ENCODE results near the gene KCNMA1.

The KCNMA1 gene

DNA sequence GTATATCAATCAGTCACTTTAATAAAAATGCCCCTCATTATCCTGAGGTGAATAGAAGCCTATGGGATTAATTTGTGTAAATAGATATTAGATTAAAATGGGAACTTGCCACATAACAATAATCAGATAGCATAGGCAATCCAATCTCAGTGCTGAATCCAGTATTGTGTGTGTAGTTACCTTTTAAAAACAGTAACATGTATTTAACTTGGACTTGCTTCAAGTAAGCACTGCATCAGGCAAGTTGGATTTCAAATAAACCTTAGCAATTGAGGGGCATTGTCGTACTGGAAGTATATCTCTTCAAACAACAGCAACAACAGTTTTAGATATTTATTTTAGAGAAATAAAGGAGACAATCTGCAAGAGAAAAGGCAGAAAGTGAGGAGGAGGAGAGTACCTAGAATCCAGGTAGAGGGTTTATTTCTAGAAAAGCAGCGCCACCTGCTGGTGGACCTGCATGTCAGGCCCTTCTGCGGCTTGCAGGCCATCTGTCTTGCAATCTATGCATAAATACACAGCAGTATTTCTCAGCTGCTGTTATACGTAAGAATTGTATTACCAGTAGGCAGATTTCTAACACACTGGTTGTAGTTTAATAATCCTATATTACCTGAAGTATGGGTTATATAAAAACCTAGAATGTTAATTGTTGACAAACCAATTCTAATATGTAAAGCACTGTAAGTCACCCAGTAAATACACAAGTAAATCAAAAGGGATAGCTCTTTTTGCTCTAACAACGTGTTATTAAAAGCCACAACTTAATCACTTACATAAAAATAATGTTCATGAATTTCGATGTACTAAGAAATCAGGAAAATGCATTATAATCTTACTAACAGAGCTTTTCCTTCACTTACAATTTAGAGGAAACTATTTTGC, 652.8 kb downstream of the KCNMA1 start:
- peak; percentile 47 for DNase-seq

DNA sequence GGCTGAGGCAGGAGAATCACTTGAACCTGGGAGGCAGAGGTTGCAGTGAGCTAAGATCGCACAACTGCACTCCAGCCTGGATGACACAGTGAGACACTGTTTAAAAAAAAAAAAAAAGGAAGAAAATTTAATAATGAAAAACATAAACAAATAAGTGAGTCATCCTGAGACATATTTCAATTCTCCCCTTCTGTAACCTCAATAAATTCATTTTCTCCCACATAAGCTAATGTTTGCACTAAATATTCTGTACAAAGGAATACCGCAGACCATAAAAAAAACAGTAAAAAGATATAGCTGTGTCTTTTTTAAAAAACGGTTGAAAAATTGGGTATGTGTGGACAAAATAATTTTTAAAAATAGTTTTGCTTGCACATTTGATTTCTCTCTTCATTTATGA, 654.0 kb downstream of the KCNMA1 start:
- no peak for DNase-seq

DNA sequence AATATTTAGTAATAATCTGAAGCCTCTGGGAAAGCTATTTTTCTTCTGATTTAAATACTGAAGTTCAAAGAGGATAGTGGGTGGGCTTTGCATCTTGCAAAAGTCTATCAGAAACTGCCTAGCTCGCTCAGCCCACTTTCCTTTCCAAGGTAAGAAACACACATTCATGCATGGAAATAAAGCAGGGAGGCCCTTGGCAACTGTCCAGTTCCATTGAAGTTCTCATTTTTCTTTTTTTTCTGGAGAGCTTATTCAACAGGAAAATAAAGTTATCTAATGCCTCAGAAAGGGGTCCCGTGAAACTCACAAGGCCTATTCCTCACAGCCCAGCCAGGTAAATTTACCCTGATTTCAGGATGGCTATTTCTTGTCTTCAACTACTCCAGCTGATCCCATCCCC, 654.9 kb downstream of the KCNMA1 start:
- no peak for DNase-seq

DNA sequence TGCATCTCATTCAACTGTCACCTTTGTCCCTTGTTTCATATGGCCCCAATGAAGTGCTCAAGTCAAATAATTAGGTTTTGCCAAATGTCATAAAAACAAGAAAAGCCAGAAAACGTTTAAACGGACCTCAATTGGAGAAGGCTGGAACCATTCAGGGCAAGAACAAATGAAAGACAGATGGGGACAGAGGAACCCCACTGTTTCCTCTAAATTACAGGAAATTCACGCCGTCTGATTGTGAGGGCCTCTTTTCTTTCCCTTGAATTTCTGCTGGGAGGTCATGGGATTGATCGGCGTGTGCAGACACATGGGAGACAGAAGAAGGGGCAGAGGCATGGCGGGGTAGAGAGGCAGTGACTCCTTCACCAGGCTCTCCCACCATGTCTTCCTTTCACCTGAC, 656.4 kb downstream of the KCNMA1 start:
- no peak for DNase-seq

DNA sequence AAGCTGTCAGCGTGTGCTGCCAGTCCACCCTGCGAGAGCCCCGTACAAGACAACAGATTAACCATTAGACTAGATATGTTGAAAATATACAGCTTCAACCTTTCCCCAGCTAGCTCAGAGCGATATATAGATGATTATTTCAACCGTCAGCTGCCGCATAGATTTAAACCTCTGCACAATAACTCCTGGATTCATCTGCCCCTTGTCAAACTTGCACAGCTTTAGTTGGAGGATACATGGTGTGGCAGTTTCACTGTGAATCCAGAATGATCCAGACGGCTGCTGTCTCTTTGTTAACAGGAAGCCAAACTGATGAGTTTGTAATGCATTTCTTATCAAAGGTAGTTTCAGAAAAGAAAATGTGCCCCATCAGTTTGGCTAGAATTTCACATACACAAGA, 659.7 kb downstream of the KCNMA1 start:
- no peak for DNase-seq

DNA sequence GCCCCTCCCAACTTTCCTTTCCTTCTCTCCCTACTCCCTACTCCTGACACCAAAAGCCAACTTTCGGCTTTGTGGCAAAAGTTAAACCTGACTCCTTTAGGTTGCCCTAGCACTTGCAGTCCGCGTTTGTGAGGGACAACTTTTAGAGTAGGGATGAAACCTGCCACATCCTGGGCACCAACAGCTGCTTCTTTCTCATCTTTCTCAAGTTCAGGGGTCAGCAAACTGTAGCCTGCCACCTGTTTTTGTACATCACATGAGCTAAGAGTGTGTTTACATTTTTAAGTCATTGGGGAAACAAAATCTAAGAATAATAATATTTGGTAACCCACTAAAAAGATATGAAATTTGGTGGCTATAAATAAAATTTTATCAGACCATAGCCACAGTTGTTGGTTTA, 660.6 kb downstream of the KCNMA1 start:
- no peak for DNase-seq

DNA sequence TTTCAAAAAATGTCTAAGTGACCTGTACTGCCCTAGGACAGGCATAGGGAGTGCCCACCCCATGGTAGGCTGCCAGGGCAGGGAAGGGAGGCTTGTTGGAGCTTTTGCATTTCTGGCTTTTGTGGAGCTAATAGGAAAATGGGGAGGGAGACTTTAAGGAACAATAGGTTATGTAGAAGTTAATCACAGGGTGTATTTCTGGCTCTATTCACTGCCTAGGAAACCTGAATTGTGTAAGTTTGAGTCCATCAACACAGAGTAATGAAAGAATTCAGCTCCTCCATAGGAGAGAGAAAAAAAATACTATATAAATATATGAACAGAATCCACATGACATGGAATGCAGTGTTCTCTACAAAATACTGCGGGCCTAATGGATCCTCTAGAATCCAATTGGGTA, 661.5 kb downstream of the KCNMA1 start:
- DNase-seq: no peak

DNA sequence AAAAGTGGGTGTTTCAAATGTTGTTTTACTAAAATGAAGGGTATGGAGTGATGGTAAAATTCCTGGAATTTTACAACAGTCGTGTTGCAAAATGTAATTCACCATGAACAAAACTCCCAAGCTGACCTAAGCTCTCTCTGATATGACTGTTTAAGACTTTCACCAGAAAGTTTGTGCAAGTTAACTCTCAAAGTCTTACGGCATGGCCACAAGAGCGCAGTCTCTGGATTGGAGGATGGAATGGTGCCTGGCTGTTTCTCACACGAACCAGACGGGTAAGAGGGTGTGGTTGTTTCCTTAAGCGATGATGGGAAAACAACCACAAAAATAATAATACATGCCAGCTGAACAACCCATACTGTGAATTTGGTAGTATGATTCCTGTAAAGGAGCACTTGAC, 662.5 kb downstream of the KCNMA1 start:
- DNase-seq: no peak

DNA sequence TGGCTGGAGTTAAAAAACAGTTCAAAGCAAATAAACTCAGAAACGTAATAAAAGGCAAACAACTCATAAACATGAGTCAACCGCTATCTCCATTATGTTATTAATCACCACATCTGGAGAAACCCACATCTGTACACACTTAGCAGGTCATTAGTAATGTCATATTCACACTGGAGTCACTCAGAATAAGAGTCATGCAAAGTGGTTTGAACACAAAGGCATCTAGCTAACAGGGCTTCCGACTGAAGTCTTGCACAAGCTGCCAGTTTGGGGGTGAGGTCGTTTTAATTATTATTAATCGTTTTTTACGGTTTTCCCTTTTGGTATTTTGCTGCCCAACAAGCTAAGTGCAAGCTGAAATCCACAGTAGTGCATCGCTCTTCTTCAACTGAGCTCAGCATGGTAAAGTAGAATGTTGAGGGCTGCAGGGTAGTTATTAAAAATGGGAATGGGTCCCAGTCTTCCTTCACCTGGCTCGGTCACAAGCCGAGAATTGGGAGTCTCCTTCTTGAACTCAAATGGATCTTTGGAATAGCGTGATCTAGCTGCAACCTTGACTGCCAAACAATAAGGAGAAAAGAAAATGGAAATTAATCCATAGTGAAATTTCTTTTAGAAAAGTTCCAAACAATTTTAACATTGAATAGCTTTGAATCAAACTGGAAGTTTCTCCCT, 663.5 kb downstream of the KCNMA1 start:
- no peak for DNase-seq

DNA sequence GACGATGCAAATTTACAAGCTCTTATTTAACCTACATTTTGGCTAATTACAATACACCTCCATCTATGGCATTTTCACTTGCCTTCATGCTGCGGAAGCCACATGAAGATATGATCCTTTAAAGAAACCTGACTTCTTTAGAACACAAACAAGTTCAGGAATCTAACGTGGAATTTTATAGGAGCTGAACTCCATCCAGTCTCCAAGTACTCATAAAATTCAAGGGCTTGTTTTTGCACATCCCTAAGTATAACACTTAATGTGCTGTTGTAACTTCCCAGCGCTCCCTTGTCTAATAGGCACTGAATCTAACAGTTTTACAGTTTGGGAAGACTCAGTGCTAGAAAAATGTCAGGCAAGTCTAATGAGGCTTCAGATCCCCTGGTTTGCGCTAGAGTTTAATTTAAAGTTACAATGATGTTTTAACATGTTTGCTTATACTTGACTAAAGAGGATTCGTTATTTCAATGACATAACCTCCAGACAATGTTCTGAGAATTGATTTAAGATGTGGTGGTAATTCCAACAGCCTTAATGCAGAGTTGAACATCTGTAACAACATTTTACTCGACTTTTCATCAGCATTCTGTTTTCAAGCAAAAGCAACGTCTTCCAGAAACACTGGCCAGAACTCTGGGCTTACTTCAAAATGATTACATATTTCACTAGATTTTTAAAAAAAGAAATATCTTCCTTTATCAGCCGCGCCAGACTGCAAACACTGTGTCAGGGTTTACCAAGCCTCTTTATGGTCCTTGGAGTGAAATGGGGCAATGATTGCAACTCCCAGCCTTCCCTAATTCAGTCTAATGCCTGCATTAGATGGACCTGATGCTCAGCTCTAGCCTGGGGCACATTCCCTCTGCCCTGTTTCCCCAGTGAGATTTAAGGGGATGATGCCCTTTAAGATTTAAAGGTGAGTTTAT, 664.3 kb downstream of the KCNMA1 start:
- DNase-seq: no peak

DNA sequence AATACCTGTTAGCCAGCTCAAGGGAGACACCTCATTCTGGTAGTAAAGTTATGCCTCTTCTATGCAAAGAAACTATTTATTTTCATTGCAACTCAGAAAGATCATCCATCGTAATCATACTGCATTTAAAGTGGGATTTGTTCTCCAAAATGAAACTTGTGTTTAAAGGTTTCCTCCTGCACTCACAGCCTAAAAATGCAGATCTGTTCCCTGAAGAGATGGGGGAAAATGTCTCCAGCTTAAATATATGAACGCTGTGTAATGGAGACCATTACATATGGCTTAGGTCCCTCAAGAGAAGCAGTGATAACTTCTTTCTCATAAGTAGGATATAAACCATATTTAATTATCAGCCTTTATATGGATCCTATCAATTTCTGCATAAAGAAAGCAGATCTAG, 665.1 kb downstream of the KCNMA1 start:
- no peak for DNase-seq

DNA sequence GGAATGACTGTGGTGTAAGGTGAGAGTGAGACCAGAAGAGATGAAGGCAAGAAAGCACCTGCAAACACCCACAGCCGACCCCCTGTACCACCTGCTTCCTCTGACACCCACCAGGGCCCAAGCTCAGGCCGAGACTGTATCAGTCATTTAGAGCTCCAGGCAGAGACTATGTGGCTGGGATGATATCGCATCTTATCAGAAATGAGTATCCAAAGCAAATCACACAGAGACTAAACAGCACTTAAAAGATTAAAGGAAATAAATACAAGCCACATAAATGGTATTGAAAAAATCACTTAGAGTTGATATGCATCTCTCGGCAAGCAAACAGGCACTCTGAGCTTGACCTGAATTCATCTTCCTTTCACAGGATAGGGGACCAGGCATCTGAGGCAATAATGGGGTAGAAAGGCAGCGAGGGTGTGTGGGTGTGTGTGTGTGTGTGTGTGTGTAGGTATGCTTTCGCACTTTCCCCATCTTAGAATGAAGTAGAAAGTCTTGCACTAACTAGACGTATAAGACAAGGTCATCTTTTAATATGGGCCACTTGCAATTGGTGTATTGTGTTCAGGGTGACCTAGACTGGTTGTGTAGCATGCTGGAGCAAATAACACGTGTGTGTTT, 665.9 kb downstream of the KCNMA1 start:
- DNase-seq: no peak

DNA sequence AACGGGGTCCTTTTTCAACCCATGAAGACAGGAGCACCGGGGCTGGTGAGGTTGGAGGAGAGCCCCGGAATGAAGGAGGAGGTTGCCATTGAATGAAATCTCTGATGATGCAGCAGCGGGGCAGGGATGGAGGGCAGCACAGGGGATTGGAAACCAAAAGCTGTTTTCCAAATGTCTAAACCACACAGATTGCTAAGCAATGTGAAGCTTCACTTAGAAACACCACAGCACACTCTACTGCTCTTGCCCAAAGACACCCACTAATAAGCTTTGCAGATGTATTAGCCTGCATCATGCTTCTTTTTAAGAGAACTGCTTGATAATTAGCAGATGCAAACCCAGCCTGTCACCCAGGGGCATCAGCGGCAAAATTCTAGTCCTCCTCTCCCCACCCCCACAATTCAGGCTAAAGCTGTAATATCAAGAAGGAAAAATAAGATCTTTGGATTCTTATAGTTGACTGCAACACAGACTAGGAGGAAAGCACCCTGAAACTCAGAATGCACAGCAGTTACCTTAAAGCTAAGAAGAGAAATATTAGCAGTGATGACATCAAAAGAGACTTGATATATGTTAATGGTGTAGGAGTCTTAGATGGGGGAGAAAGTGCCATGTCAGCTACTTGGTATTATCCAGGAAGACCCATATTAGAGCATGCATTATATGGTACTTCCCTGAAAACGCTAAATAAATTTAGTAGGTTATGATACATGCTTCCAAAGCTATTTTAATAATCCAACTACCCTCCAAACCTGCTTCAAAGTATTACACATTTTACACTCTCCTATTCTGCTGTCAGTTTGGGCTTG, 666.7 kb downstream of the KCNMA1 start:
- DNase-seq: no peak

DNA sequence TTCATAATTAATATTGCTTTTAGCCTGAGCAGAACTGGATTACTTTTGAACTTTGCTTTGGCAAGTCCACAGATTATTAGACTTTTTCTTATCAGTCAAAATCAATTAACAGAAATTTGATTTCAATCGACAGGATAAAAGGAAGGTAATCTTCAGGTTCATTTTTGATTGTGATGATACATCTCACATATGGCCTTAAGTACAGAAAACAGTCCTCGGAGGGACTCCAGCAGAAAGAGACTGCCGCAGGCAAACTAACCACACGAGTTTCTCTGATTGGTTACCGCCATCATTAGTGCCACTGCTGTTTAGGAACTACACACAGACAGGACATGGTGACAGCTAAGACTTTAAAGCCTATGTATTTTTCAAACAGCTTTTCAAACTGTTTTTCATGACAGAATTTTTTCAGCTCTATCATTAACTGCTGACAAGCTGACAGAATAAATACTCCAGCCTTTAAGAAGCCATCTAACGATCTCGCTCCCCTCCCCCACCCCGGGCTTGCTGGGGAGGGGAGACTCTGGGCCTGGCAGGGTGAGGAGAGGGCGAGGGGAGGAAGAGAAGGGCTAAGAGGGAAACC, 668.2 kb downstream of the KCNMA1 start:
- no peak for DNase-seq

DNA sequence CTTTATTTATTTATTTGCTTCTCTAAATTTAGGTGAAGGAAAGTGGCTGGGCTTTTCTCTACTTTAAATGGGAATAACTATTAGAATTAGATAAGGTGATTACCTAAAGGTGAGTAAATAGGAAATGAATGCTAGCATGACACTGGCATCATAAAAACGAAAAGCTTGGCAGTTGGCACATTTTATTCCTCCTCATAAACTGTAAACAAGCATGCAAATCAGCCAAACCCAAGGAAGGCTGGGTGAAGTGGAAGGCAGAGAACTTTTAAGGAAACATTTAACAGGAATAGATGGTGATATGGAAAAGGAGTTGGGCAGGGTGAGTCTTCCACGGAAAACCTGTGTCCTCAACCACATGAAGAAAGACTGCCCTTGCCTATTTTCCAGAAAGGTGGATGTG, 669.1 kb downstream of the KCNMA1 start:
- DNase-seq: no peak

DNA sequence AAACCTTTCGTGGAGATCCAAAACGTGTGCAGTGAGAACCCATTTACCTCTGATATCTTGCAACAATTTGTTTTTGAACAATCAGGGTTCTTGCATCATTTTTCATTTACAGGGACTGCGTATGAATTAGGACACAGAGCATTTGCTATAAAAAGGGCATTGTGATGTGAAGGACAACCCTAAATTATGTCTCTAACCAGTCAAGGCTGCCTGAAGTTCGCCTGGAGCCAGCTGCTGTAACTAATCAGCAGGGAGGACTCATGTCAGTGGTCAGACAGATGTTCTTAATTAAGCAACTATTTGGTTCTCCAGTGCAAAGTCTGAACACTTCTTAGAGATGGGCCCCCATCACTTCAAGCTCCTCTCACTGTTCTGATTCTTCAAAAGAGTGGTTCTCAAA, 674.8 kb downstream of the KCNMA1 start:
- no peak for DNase-seq

DNA sequence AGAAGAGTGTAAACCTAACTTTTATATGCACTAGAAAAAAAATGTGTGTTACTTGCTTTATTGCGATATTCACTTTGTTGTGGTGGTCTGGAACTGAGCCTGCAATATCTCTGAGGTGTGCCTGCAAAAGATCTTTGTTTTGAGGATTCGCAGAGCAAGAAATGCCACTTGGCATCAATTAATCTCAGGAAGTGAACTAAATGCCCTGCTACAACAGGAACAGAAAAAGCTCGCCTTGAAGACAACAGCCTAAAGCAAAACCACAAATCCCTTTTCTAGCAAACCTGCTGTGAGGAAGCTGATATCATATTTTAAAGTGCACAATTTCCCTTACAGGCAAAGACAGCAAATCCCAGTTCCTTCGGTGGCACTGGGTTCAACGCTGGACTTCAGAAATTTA, 675.8 kb downstream of the KCNMA1 start:
- no peak for DNase-seq

DNA sequence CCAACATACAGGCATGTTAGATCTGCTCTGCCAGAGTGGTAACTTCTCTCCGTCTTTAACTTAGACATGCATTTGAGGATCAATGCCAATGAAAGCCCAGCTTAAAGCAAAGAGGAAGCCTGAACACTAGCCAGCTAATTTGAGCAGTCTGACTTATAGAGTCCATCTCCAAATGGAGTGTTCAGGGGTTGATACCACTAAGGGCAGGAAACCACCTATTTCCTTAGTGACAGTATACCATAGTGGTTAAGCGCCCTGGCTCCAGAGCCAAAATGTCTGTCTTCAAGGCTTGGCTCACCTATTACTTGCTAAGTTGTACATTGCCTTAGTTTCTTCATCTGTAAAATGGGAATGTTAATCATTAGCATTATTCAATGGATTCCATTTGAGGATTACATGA, 678.5 kb downstream of the KCNMA1 start:
- DNase-seq: no peak

DNA sequence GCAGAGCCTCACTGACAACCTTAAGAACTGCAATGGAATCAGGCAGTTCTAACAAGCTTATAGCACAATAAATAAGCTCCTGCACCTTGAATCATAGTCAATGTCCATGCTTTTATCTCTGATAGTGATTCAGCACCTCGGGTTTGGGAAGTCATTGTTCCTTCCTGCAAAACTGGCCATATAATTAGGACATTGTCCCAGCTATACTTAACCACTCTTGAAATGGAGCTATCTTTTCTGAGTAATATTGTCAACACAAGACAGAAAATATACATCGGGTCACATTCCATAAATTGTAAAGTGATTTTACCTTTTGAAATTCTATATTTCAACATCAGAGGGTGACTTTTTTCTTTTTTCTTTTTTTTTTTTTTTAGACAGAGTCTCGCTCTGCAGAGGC, 682.8 kb downstream of the KCNMA1 start:
- DNase-seq: no peak

DNA sequence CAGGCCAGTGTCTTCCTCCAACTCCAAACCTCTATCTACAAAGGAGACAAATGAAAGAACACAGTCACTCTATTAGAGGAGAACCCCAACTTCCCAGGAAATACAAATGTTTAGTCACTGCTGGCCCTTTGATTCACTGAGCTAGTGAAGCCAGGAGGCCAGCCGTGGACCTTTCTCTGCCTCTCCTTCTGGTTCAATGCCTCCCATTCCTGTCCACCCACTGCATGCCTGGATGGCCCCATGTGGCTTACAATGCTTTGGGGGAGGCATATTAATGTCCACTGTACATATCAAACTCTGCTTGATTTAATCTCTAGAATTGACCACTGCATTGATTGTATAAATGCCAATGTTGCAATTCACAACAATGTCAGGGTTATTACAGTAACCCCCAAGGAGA, 687.3 kb downstream of the KCNMA1 start:
- no peak for DNase-seq

DNA sequence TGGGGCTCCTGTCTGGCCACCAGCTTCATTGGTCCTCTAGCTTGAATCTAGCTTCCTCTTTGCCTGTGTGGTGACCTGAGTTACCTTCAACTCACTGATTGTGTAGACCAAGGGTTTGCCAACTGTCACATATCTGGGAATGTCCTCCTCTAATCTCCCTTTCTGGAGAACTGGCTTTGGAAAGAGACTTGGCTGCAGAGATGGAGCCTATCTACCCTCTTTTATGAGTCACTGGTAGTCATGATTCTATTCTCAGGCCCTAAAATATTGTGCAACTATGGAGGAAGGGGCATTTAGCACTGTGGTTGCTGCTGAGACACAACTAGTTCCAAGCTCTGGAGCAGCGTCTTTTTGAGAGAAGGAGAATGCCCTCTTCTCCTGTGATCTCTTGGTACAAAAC, 691.3 kb downstream of the KCNMA1 start:
- no peak for DNase-seq

DNA sequence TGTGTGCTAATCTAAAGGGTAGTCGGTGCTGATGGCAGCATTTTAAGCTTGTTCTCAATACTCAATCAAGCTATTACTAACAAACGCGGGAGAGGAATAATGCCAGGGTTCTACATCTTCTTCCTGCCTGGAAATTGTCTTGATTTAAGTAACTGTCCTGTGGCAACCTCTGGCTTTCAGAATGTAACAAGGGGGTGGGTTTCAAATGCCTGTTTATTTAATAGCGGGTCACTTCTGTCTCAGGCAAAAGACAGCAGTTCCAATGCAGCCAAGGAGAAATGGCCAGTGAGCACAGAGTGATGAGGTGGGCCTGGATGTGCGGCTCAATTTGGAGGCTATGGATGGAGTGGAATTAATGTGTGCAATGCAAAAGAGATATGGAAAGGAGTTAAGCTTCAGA, 692.4 kb downstream of the KCNMA1 start:
- DNase-seq: no peak

Measured in CD4-positive, alpha-beta T cell treated with Interleukin-4 for 4 hours (primary cell).